HG02571 (cell line): ENCODE results near the gene C4orf36.

Experiments used
- ATAC-seq: cut with Tn5 transposase; IDR thresholded peaks from one replicate; pipeline ENCODE4 v1.9.1; 2021; ENCODE audit warnings: mild to moderate bottlenecking, moderate library complexity; ENCODE audit not compliant: unreplicated experiment

Gene C4orf36

DNA sequence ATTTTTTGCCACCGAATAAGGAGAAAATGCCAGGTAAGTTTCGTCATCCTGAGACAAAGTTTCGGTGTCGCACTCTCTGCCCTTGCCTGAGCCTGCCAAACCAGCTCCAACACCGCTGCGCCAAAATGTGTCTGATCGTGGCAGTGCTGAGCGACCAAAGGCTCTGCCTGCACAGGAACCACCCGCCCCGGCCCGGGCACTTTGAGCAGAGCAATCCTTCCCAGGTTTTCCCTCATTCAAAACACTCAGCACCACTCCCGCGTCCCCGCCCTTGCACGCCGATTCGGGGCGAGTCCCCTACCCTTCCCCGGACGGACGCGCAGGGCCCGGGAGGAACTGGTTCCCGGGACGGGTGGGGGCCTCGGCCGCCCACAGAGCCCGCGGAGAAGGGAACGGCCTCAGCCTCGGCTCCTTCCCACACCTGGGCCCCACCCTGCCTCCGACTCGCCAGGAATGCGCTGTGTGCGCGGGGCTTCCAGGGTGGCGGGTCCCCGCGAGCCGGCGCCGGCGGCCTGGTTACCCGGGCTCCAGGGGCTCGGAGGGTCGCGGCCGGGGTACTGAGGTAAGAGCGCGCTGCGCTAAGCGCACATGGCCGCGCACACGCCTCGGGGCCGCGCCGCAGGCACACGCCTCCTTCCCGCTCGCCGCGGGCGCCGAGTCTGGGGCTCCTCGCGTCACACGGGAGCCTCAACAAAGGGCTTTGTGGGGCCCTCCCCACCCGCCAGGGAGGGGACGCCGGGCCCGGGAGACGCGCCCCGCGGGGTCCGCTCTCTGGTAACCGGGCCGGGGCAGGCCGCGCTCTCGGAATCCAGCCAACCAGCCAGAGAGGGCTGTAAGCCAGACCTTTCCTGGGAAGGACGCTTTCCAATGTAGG, at the start of gene C4orf36:
Gene C4orf36 (minus strand): TSS at position 661 of the 874 bp plus-strand sequence. CDS start 902 bp downstream, outside the sequence.
- ATAC-seq = no peak

- no peak for ATAC-seq
Measured at GRCh38 chr4:86940920-86941460, 48.8 kb upstream of the C4orf36 start.

DNA sequence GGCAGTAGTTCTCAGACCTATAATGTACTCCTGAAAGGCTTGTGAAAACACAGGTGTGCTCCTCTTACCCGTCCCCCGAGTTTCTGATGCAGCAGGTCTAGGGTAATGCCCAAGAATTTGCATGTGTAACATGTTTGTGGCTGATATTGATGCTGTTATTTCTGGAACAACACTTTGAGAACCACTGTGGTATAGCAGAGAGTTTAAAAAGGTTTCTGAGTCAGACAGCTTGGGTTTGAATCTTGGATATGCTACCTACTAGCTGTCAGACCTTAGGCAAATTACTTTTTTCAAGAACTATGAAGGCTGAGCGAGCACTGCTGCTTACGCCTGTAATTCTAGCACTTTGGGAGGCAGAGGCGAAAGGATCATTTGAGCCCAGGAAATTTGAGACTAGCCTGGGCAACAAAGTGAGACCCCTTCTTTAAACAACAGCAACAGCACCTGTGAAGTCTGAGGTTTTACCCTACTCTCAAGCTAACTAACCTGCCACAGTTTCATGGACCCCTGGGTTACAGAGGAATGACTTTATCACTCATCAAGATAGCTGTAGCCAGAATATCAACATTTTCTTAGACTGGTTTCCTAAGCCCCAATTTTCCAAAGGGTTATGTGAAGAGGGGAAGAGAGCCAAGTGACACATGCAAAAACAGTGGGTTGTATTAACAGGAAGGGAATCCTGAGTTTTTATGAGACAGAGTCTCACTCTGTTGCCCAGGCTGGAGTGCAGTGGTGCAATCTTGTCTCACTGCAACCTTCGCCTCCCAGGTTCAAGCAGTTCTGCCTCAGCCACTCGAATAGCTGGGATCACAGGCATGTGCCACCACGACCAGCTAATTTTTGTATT, 47.7 kb upstream of the C4orf36 start:
- ATAC-seq = peak; percentile 64

GRCh38 chr4:86938771-86939520, 46.7 kb upstream of the C4orf36 start:
- ATAC-seq = no peak

DNA sequence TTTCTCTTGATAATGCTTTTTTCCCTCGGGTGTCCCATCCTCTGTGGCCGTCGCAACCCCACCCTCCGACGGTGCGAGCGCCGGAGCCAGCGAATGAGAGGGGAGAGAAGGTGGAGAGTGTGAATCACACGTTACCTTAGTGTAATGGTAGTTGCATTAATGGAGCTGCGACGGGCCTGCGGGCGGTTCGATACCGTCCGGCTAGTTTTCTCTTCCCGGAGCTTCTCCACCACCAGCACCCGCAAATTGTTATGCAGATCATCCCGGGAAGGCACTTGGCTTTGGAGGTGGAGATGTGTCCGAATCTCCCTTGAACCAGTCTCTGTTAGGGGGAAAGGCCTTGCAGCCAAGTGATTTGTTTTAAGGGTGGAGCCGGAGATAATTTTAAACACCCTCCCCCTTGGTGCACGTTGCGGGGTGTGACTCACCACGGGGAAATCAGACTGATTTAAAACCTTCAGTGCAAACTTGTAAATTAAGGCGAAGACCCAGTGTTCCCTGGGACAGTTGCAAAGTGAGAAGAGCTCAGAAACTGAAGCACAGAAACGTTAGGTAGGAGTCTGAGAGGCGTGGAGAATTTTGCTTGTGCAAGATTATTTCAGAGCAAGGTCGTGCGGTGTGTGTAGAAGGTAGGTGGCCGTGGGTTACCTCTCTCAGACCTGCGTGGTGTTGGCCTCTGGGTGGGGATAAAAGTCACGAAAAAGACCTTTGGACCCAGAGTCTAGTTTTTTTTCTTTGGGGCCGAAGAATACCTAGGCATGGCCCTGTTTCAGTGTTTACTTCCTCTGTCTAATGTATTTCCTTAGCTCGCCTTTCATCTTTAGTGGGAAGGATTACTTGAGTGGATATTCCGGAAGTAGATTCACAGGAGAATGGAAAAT, 43.9 kb upstream of the C4orf36 start:
- peak; percentile 32 for ATAC-seq

GRCh38 chr4:86935566-86935852, 43.3 kb upstream of the C4orf36 start:
- no peak for ATAC-seq

- ATAC-seq = peak; percentile 42
Measured at GRCh38 chr4:86934771-86935565, 42.7 kb upstream of the C4orf36 start, which contains the start of gene AFF1. TSS of gene AFF1 (plus strand) at chr4:86935011. CDS start at chr4:86948534, 13,523 bp downstream.

DNA sequence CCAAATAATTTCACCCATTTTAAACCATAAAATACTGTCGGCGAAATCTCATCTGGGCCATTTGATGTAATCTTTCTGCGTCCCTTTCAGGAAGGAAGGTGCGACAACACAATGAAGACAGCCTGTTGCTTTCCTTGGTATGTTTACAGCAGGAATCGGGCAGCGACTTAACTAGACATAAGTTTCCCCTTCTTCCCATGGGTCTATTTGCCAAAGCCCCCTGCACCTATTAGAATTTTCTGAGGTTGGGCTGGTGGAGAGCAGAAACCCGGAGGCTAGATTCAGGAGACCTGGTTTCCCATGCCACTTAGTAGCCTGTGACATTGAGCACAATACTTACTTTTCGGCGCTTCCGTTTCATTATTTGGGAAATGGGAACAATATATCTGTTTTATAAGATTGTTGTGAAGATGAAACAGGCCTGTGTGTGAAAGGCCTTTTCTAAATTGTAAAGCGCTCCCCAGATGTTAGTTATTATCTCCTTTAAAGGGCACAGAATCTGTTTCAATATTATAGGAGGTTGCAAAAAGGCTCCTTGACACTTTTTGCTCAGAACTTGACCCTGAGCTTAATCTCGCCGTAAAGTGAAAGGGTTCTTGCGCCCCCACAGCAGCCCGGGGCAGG, 42.0 kb upstream of the C4orf36 start:
- ATAC-seq = no peak

GRCh38 chr4:86928400-86929255, 36.4 kb upstream of the C4orf36 start:
- no peak for ATAC-seq

- no peak for ATAC-seq
Measured at GRCh38 chr4:86927843-86928395, 35.7 kb upstream of the C4orf36 start.

DNA sequence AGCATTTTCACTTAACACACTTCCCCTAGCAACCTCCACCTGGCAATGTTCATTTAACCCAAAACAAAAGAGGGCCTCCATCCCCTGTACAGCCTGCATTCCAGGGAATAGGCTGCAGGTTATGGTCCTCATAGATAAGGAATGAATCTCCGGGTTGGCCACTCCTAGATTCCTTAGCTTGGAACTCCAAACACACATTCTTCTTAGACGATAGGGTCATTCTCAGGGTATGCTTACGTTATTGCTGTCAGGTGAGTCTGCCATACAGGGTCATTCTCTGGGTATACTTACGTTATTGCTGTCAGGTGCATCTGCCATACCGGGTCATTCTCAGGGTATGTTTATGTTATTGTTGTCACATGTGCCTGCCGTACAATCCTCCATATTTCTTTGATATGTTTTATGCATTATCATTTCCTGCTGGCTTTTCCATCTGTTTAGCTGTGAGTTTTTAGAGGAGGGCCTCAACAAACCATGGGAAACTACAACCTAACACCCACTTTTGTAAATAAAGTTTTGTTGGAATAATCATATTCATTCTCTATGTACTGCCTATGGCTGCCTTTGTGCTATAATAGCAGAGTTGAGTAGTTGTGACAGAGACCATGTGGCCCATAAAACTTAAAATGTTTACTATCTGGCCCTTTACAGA, 34.3 kb upstream of the C4orf36 start:
- ATAC-seq = no peak

DNA sequence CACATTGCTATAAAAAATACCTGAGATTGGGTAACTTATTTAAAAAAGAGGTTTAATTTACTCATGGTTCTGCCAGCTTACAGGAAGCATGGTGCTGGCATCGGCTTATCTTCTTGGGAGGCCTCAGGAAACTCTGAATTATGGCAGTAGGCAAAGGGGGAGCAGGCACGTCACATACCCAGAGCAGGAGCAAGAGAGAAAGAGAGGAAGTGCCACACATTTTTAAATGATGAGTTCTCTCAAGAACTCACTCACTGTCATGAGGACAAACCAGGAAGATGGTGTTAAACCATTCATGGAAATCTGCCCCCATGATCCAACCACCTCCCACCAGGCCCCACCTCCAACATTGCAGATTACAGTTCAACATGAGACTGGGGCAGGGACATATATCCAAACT, 32.6 kb upstream of the C4orf36 start:
- no peak for ATAC-seq

GRCh38 chr4:86921608-86922252, 29.5 kb upstream of the C4orf36 start:
- ATAC-seq = no peak

GRCh38 chr4:86919561-86920223, 27.5 kb upstream of the C4orf36 start:
- ATAC-seq = no peak

GRCh38 chr4:86918539-86919072, 26.4 kb upstream of the C4orf36 start:
- no peak for ATAC-seq
